ENCODE results near the gene MAP1LC3A.

DNA sequence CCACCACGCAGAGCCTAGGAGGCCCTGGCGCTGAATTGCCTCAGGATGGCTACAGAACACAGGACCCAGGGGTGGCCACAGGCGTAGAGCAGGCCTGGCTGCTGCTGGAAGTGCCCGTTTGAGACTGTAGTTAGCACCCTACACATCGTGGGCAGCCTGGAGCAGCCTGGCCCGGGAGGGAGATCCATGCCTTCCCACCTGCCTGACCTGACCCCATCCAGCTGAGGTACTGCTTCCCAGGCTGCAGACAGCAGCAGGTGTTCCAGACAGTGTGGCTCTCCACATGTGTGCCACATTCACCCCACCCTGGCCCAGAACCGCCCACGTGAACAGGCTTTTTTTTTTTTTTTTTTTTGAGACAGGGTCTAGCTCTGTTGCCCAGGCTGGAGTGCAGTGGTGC, 20.9 kb upstream of the MAP1LC3A start:
- TF ChIP-seq, protein P1, sequence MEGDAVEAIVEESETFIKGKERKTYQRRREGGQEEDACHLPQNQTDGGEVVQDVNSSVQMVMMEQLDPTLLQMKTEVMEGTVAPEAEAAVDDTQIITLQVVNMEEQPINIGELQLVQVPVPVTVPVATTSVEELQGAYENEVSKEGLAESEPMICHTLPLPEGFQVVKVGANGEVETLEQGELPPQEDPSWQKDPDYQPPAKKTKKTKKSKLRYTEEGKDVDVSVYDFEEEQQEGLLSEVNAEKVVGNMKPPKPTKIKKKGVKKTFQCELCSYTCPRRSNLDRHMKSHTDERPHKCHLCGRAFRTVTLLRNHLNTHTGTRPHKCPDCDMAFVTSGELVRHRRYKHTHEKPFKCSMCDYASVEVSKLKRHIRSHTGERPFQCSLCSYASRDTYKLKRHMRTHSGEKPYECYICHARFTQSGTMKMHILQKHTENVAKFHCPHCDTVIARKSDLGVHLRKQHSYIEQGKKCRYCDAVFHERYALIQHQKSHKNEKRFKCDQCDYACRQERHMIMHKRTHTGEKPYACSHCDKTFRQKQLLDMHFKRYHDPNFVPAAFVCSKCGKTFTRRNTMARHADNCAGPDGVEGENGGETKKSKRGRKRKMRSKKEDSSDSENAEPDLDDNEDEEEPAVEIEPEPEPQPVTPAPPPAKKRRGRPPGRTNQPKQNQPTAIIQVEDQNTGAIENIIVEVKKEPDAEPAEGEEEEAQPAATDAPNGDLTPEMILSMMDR (IDR thresholded peaks at IDR 0.05 in 2 of 3, conservative IDR thresholded peaks at IDR 0.05 in 1 of 3; ENCODE audit: borderline replicate concordance in 1 of 3, insufficient read depth in 1 of 3, low read depth in 2 of 3, low read length in 2 of 3) = no peak
- TF ChIP-seq POLR2AphosphoS5 (IDR thresholded peaks at IDR 0.05; ENCODE audit: low read depth, low read length) = no peak
- TF ChIP-seq CEBPB (IDR thresholded peaks at IDR 0.05; ENCODE audit: low read depth) = no peak
- TF ChIP-seq JUND (IDR thresholded peaks at IDR 0.05) = no peak
- TF ChIP-seq, protein P2, sequence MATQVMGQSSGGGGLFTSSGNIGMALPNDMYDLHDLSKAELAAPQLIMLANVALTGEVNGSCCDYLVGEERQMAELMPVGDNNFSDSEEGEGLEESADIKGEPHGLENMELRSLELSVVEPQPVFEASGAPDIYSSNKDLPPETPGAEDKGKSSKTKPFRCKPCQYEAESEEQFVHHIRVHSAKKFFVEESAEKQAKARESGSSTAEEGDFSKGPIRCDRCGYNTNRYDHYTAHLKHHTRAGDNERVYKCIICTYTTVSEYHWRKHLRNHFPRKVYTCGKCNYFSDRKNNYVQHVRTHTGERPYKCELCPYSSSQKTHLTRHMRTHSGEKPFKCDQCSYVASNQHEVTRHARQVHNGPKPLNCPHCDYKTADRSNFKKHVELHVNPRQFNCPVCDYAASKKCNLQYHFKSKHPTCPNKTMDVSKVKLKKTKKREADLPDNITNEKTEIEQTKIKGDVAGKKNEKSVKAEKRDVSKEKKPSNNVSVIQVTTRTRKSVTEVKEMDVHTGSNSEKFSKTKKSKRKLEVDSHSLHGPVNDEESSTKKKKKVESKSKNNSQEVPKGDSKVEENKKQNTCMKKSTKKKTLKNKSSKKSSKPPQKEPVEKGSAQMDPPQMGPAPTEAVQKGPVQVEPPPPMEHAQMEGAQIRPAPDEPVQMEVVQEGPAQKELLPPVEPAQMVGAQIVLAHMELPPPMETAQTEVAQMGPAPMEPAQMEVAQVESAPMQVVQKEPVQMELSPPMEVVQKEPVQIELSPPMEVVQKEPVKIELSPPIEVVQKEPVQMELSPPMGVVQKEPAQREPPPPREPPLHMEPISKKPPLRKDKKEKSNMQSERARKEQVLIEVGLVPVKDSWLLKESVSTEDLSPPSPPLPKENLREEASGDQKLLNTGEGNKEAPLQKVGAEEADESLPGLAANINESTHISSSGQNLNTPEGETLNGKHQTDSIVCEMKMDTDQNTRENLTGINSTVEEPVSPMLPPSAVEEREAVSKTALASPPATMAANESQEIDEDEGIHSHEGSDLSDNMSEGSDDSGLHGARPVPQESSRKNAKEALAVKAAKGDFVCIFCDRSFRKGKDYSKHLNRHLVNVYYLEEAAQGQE (IDR thresholded peaks at IDR 0.05; ENCODE audit: low read depth) = no peak
- no peak for TF ChIP-seq MAX (IDR thresholded peaks at IDR 0.05)
- TF ChIP-seq SP1 (IDR thresholded peaks at IDR 0.05; ENCODE audit: low read depth) = no peak
- no peak for TF ChIP-seq ATF3 (IDR thresholded peaks at IDR 0.05)
- TF ChIP-seq RAD21 (IDR thresholded peaks at IDR 0.05; ENCODE audit: low read depth) = no peak
- TF ChIP-seq SRF (IDR thresholded peaks at IDR 0.05; ENCODE audit: low read depth) = no peak
- TF ChIP-seq ZNF274 (IDR thresholded peaks at IDR 0.05; ENCODE audit: low read depth, low read length) = no peak
- TF ChIP-seq POLR2A (IDR thresholded peaks at IDR 0.05; ENCODE audit: borderline replicate concordance, extremely low read depth, insufficient read depth, insufficient read length) = no peak
- no peak for TF ChIP-seq ELF1 (IDR thresholded peaks at IDR 0.05; ENCODE audit: borderline replicate concordance, low read depth)
